ENCODE data around the gene OSBPL10. TPM values are rescaled to one million over a fixed set of nuclear protein-coding genes. Genes with fewer than 3 reads are reported as not detected.
"Not testable (repeated sequence)": the region's sequence is repeated elsewhere in the genome, so short reads cannot be mapped to it uniquely, and the experiment has no call there.

The OSBPL10 gene
- total RNA-seq, 2 experiments from 2014 or later: 0.09 to 0.22 TPM

GRCh38 chr3:31689523-31689922 lies 291.5 kb downstream of the OSBPL10 start:
- POLR2A ChIA-PET; H3K27ac Mint-ChIP-seq; ATAC-seq (ENCODE audit: low read depth); DNase-seq; H3K9me3 Mint-ChIP-seq; H3K4me1 Mint-ChIP-seq; H3K27me3 Mint-ChIP-seq; H3K4me3 Mint-ChIP-seq; H3K36me3 Mint-ChIP-seq: not testable (repeated sequence)

- Mint-ChIP-seq H3K4me1 (no peaks in the 10 kb centered on the region), H3K27me3 (no peaks in the 10 kb centered on the region), H3K9me3 (peaks cover 10% of the 10 kb centered on the region), H3K27ac (no peak overlapping the region), H3K4me3 (no peak overlapping the region), H3K36me3 (peaks cover 5% of the 10 kb centered on the region)
- no peak for ATAC-seq (ENCODE audit: low read depth)
- POLR2A ChIA-PET: no interaction called here
- no peak for DNase-seq
These were observed 292.1 kb downstream of the OSBPL10 start for GRCh38 chr3:31688984-31689383.

GRCh38 chr3:31687020-31687802 lies 293.9 kb downstream of the OSBPL10 start:
- Mint-ChIP-seq H3K4me1 (no peaks in the 10 kb centered on the region), H3K27ac (no peak overlapping the region), H3K36me3 (peaks cover 5% of the 10 kb centered on the region), H3K4me3 (no peak overlapping the region), H3K27me3 (no peaks in the 10 kb centered on the region), H3K9me3 (peaks cover 10% of the 10 kb centered on the region)
- ATAC-seq (ENCODE audit: low read depth): no peak
- DNase-seq: no peak
- POLR2A ChIA-PET: no interaction called here

GRCh38 chr3:31680072-31680870 lies 300.8 kb downstream of the OSBPL10 start:
- no peaks in the 10 kb centered on the region for H3K36me3 Mint-ChIP-seq
- POLR2A ChIA-PET: no interaction called here
- ATAC-seq (ENCODE audit: low read depth) (no peak), DNase-seq (no peak)
- H3K27ac Mint-ChIP-seq: no peak overlapping the region
- no peaks in the 10 kb centered on the region for H3K4me1 Mint-ChIP-seq
- H3K4me3 Mint-ChIP-seq: no peak overlapping the region
- H3K9me3 Mint-ChIP-seq: no peaks in the 10 kb centered on the region
- H3K27me3 Mint-ChIP-seq: no peaks in the 10 kb centered on the region

GRCh38 chr3:31676556-31676955 lies 304.5 kb downstream of the OSBPL10 start:
- no peak overlapping the region for H3K27ac Mint-ChIP-seq
- H3K4me1 Mint-ChIP-seq: no peaks in the 10 kb centered on the region
- H3K4me3 Mint-ChIP-seq: no peak overlapping the region
- H3K36me3 Mint-ChIP-seq: no peaks in the 10 kb centered on the region
- H3K9me3 Mint-ChIP-seq: no peaks in the 10 kb centered on the region
- no peak for DNase-seq
- H3K27me3 Mint-ChIP-seq: no peaks in the 10 kb centered on the region
- ATAC-seq (ENCODE audit: low read depth): no peak
- POLR2A ChIA-PET: no interaction called here

- ATAC-seq (ENCODE audit: low read depth) (no peak), DNase-seq (no peak)
- H3K4me3 Mint-ChIP-seq: no peak overlapping the region
- H3K27ac Mint-ChIP-seq: no peak overlapping the region
- POLR2A ChIA-PET: no interaction called here
- H3K36me3 Mint-ChIP-seq: no peaks in the 10 kb centered on the region
- H3K27me3 Mint-ChIP-seq: no peaks in the 10 kb centered on the region
- H3K4me1 Mint-ChIP-seq: no peaks in the 10 kb centered on the region
- H3K9me3 Mint-ChIP-seq: no peaks in the 10 kb centered on the region
These were observed 307.1 kb downstream of the OSBPL10 start for GRCh38 chr3:31673950-31674349.

GRCh38 chr3:31671976-31672375 lies 309.1 kb downstream of the OSBPL10 start:
- no peak overlapping the region for H3K27ac Mint-ChIP-seq
- POLR2A ChIA-PET: no interaction called here
- no peaks in the 10 kb centered on the region for H3K4me1 Mint-ChIP-seq
- H3K4me3 Mint-ChIP-seq: no peak overlapping the region
- H3K9me3 Mint-ChIP-seq: no peaks in the 10 kb centered on the region
- ATAC-seq (ENCODE audit: low read depth) (no peak), DNase-seq (no peak)
- H3K27me3 Mint-ChIP-seq: no peaks in the 10 kb centered on the region
- no peaks in the 10 kb centered on the region for H3K36me3 Mint-ChIP-seq

GRCh38 chr3:31671451-31671850 lies 309.6 kb downstream of the OSBPL10 start:
- POLR2A ChIA-PET: no interaction called here
- Mint-ChIP-seq H3K27ac (no peak overlapping the region), H3K4me1 (no peaks in the 10 kb centered on the region), H3K4me3 (no peak overlapping the region), H3K27me3 (no peaks in the 10 kb centered on the region), H3K36me3 (no peaks in the 10 kb centered on the region), H3K9me3 (no peaks in the 10 kb centered on the region)
- no peak for DNase-seq
- no peak for ATAC-seq (ENCODE audit: low read depth)

- ATAC-seq (ENCODE audit: low read depth) (no peak), DNase-seq (no peak)
- no peak overlapping the region for H3K4me3 Mint-ChIP-seq
- no peaks in the 10 kb centered on the region for H3K27me3 Mint-ChIP-seq
- no peak overlapping the region for H3K27ac Mint-ChIP-seq
- H3K9me3 Mint-ChIP-seq: no peaks in the 10 kb centered on the region
- H3K36me3 Mint-ChIP-seq: no peaks in the 10 kb centered on the region
- no peaks in the 10 kb centered on the region for H3K4me1 Mint-ChIP-seq
- POLR2A ChIA-PET: no interaction called here
These were observed 310.3 kb downstream of the OSBPL10 start for GRCh38 chr3:31670722-31671121.

GRCh38 chr3:31670136-31670535 lies 310.9 kb downstream of the OSBPL10 start:
- POLR2A ChIA-PET: interaction anchor here (0.5 kb wide), 1 partner anchor 138 kb away, joined by 3 read pairs; no protein-coding TSS in a partner anchor
- no peak overlapping the region for H3K27ac Mint-ChIP-seq
- H3K9me3 Mint-ChIP-seq: no peaks in the 10 kb centered on the region
- no peaks in the 10 kb centered on the region for H3K27me3 Mint-ChIP-seq
- H3K4me1 Mint-ChIP-seq: no peaks in the 10 kb centered on the region
- no peak overlapping the region for H3K4me3 Mint-ChIP-seq
- no peaks in the 10 kb centered on the region for H3K36me3 Mint-ChIP-seq
- no peak for ATAC-seq (ENCODE audit: low read depth)
- DNase-seq: no peak

GRCh38 chr3:31668242-31668641 lies 312.8 kb downstream of the OSBPL10 start:
- H3K4me1 Mint-ChIP-seq: no peaks in the 10 kb centered on the region
- no peak overlapping the region for H3K4me3 Mint-ChIP-seq
- no peak for ATAC-seq (ENCODE audit: low read depth)
- POLR2A ChIA-PET: no interaction called here
- H3K9me3 Mint-ChIP-seq: no peaks in the 10 kb centered on the region
- no peak for DNase-seq
- H3K36me3 Mint-ChIP-seq: no peaks in the 10 kb centered on the region
- no peak overlapping the region for H3K27ac Mint-ChIP-seq
- H3K27me3 Mint-ChIP-seq: peaks cover under 1% of the 10 kb centered on the region

GRCh38 chr3:31667582-31667981 lies 313.5 kb downstream of the OSBPL10 start:
- H3K4me1 Mint-ChIP-seq: no peaks in the 10 kb centered on the region
- H3K27ac Mint-ChIP-seq: no peak overlapping the region
- ATAC-seq (ENCODE audit: low read depth) (no peak), DNase-seq (no peak)
- no peaks in the 10 kb centered on the region for H3K9me3 Mint-ChIP-seq
- peaks cover 2% of the 10 kb centered on the region for H3K27me3 Mint-ChIP-seq
- H3K4me3 Mint-ChIP-seq: no peak overlapping the region
- H3K36me3 Mint-ChIP-seq: no peaks in the 10 kb centered on the region
- POLR2A ChIA-PET: no interaction called here

GRCh38 chr3:31664031-31664430 lies 317.0 kb downstream of the OSBPL10 start:
- no peaks in the 10 kb centered on the region for H3K36me3 Mint-ChIP-seq
- ATAC-seq (ENCODE audit: low read depth): no peak
- H3K27ac Mint-ChIP-seq: no peak overlapping the region
- no peaks in the 10 kb centered on the region for H3K4me1 Mint-ChIP-seq
- POLR2A ChIA-PET: no interaction called here
- H3K9me3 Mint-ChIP-seq: no peaks in the 10 kb centered on the region
- no peak for DNase-seq
- H3K4me3 Mint-ChIP-seq: no peak overlapping the region
- H3K27me3 Mint-ChIP-seq: peaks cover 2% of the 10 kb centered on the region
